RPMI8226 (cell line): Measurements from ENCODE around the gene FAAP24.
"Not testable (repeated sequence)": the region's sequence is repeated elsewhere in the genome, so short reads cannot be mapped to it uniquely, and the experiment has no call there.

Experiments used
- DNase-seq: peaks from one replicate; pipeline ENCODE4 v3.0.0-alpha.2; 2015

Gene FAAP24

DNA sequence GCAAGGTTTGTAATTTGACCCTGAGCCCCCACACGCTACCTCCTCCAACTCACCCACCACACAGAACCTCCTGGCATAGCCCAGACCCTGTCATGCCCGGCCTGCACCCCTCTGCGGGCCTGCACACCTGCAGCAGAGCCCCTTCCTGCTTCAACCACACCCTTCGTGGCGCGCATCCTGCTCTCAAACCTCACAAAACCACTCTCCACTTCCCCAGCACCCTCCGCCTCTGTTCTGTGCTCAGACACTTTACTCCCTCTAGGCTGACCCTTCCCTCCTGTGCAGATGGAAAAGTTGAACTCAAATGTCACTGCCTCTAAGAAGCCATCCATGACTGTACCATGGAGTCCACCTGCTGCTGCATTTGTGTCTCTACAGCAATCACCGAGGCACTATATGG lies 28.5 kb downstream of the FAAP24 start:
- no peak for DNase-seq

DNA sequence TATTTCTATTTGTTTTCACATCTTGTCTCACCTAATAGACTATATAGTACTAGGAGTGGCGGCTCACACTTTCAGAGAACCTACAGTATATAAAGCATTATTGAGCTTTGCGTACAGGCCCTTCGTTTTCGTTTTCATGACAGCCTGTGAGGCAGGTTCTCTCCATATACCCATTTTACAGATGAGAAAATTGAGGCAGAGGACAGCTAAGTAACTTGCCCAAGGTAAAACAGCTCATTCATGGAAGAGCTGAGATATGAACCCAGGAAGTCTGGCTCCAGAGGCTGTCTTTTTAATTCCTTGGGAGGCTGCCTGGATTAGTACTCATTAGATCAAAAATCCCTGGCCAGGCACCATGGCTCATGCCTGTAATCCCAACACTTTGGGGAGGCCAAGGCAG lies 28.9 kb downstream of the FAAP24 start:
- no peak for DNase-seq

DNA sequence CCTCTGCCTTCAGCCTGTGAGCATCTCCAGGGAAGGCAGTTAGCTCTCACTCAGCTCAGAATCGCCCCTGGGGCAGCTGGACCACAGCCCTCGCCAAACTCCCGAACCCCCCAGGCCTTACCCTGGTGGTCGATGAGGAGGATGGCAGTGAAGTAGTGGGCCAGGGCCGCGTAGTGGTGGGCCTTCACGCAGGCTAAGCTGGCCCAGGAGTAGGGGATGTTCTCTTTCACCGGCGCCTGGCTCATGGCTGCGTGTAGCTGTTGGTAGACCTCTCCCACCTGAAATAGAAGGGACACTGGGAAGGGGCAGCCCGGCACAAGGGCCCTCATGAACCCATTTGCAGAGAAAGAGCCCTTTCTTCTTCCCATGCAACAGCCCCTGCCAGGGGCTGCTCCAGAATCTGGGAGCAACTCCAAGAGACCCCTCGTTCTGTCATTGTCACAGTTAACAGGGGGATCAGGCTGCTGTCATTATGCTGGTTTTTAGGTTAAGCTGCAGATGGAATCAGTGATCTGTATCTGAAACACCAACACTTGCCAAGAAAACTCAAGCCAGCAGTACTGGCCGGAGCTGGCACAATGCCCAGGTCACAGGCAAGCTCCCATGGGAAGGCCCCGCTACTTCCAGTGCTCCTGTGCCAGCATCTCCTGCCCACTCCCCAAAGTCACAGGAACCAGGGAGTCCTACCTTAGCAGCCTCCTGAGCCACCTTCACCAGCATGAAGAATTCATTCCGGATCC lies 30.3 kb downstream of the FAAP24 start:
- DNase-seq, result not testable (repeated sequence)

DNA sequence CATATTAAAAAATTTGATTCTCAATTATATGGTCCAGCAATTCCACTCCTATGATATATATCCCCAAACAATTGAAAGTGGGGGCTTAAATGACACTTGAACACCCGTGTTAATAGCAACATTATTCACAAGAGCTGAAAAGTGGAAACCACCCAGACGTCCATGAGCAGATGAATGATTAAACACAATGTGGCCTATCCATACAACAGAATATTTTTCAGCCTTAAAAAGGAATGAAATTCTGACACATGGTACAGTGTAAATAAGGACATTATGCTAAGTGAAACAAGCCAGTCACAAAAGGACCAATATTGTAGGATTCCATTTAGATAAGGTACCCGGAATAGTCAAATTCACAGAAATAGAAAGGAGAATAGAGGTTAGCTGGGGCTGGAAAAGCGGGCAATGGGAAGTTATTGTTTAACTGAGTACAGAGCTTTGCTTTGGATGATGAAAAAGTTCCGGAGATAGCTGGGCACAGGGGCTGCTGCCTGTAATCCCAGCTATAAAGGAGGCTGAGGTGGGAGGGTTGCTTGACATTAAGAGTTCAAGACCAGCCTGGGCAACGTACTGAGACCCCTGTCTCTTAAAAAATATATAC lies 31.5 kb downstream of the FAAP24 start:
- not testable (repeated sequence) for DNase-seq

DNA sequence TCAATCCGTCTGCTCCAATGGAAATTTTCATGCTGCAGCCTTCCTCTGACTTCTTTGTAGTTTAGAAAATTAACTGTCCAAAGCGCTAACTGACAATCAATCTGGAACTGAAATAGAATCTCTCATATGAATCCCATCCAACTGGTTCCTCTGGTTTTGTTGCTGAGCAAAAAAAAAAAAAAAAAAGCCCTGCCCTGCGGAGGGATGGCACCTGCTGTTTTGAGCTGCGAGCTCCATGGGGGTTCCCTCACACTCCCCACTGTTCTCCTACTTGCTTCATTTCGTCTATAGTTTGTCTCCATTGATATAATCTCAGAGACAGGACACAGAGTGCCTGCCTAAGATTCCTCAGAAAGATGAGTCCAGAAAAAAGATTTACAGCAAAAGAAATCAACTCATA lies 33.4 kb downstream of the FAAP24 start:
- no peak for DNase-seq

DNA sequence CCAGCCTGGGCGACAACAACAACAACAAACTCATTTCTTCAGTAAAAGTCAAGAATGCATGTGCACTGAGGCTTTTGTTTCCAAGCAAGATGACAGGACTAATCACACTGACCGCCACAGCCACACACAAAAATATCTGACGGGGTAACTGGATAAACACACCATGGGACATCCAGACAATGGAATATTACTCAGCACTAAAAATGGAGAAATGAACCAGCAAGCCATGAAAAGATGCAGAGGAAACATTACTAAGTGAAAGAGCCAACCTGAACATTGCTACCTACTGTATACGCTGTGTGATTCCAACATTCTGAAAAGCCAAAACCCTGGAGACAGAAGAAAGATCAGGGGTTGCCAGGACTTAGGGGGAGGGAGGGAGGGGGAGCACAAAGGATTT lies 36.7 kb downstream of the FAAP24 start:
- no peak for DNase-seq

DNA sequence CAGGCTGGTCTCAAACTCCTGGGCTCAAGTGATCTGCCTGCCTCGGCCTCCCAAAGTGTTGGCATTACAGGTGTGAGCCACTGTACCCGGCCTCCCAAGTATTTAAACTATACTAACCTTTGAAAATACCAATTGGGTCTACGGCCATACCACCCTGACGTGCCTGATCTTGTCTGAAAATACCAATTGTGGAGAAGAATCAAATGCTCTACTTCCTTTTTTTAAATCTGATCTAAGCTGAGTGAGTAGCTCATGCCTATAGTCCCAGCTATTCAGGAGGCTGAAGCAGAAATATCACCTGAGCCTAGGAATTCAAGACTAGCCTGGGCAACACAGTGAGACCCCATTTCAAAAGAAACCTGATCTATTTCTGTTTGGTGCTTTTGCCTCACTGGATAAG lies 38.8 kb downstream of the FAAP24 start:
- DNase-seq, result not testable (repeated sequence)

DNA sequence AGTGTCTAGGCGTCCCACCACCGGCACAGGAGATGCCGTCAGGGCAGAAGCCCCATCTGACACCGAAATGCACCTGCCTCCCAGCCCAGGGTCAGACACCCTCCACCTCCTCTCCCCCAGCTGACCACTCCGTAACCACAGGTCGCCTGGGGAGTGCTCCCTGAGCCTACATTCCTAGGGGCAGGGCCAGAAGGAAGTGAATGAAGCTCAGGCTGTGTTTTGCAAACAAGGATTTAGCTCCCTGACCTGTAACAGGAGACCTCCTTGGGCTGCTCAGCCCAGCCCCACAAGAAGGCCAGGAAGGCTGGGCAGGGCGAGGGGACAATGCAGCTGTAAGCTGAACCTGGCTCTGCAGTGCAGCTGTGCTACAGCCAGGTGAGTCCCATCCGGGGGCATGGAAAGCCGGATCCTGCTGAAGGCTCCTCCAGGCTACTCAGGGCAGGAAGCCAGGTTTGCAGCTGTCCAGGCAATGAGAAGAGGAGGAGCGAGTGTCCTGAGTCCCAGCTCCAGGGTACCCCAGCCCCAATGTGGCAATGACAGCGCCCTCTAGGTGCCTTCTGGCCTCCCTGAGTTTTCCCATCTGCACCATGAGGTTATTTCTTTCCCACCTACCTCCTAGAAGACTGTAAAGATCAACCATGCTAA lies 50.6 kb downstream of the FAAP24 start:
- DNase-seq, result no peak

DNA sequence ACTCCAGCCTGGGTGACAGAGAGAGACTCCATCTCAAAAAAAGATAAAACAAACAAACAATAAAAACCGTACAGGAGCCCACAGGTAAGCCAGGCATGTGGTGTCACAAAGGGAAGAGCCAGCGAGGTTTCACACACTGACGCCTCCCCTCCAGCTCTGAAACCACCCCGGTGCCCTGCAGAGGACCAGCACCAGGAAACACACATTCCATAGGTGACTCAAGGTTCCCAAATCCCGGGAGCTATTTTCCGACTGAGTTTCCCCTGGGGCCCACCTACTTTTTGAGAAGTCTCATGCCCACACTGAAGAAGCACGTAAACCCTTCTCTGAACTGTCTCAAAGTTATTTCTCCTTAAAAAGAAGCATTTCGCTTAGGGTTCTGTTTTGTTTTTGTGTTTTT lies 52.4 kb downstream of the FAAP24 start:
- DNase-seq, result no peak

DNA sequence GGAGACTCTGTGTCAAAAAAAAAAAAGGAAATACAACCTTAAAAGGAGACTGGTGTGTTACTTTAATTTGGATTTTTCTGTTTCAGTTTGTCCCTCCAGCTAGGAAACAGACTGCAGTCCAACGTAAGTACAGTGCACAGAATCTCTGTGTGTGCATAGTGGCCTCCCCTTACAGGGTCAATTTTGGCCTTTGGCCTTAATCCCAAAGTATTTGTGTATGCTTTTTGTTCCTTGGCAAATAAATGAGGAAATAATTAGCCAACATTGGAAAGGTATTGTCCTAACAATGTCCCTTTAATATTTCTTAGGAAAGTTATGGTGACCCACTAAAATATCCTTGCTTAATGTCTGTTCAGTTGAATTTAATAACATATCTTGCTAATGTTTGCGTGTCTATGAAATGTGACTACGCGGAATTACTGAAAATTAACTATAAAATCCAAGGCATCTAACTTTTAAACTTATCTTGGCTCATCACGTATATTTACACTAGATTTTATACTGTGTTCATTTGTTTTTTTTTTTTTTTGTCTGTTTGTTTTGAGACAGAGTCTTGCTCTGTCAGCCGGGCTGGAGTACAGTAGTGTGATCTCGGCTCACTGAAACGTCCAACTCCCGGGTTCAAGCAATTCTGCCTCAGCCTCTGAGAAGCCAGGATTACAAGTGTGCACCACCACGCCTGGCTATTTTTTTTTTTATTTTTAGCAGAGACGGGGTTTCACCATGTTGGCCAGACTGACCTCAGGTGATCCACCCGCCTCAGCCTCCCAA lies 53.6 kb downstream of the FAAP24 start:
- not testable (repeated sequence) for DNase-seq

DNA sequence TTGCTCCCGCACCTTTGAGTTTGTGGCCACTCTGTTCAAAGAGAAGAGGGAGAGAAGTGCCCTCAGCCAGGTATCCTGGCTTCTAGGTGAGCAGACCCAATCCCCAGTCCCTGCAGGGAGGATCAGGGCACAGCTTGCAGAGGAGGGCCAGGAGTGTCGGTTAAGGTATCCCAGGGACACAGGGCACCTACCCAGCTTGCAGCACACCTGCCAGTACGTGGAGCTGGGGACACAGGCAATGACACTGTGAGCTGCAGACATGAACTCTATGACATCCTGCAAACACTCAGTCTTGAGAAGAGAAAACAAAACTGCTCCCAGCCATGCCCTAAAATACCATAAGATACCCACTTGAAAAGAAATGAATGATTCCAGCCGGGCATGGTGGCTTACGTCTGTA lies 54.6 kb downstream of the FAAP24 start:
- not testable (repeated sequence) for DNase-seq
